HepG2 (cell line): Measurements from ENCODE around the gene NR0B1. TPM values are rescaled to one million over a fixed set of nuclear protein-coding genes. Genes with fewer than 3 reads are reported as not detected.

ENCODE experiments used
- ATAC-seq: fragments of 200-7000 bp; cut with Tn5 transposase; 3 replicates; pipeline ENCODE4 v1.9.1; 2020; ENCODE audit warnings: mild to moderate bottlenecking, moderate library complexity
- BruUV-seq: library from RNA; stranded (reverse); fragments of 400-500 nt; replicated peaks from 2 replicates; lab custom pipeline; 2021; lab: Mats Ljungman, UMichigan
- CTCF ChIA-PET: fragments of 300-600 bp; formaldehyde crosslinking; extraction: SDS; loops from one replicate; lab custom pipeline; 2021; ENCODE audit warnings: low total read pairs, inconsistent platforms, low intra/inter-chr PET ratio; lab: Yijun Ruan, JAX
- POLR2A ChIA-PET: fragments of 350-600 bp; sonication (Branson Sonifier 250); formaldehyde crosslinking; loops from one replicate; lab custom pipeline; 2020; ENCODE audit warnings: antibody characterized with exemption, inconsistent platforms; lab: Yijun Ruan, JAX
- DNase-seq: peaks from one replicate; pipeline ENCODE4 v3.0.0-alpha.2; 2015; ENCODE audit warnings: low spot score
- FAIRE-seq: peaks from 3 replicates; lab custom pipeline; 2011; peaks lifted over from hg19 to GRCh38; lab: Jason Lieb, UNC
- H2AFZ ChIP-seq: one replicate; pipeline ENCODE4 v1.6.1; 2011; ENCODE audit warnings: low read length, inconsistent platforms
- H3K27ac ChIP-seq: fragments of 300-600 bp; 3 replicates; pipeline ENCODE4 v1.8.0; 2011; ENCODE audit warnings: mixed run types, mild to moderate bottlenecking, mixed read lengths, low read length, inconsistent platforms; ENCODE audit not compliant: insufficient read depth; ENCODE audit errors: extremely low read length
- H3K27me3 ChIP-seq, 2 experiments: fragments of 200-600 bp in 1 of 2; 2 replicates in 1 of 2; 3 replicates in 1 of 2; pipeline versions ENCODE4 v1.6.0 to v1.8.0; 2011; ENCODE audit warnings: low read length in 2 of 2, mild to moderate bottlenecking in 2 of 2, moderate library complexity in 2 of 2, inconsistent platforms in 1 of 2; ENCODE audit not compliant: insufficient read depth in 2 of 2, control insufficient read depth in 1 of 2
- H3K36me3 ChIP-seq, 2 experiments: fragments of 200-600 bp in 1 of 2; replicated peaks in 1 of 2; 2 replicates in 1 of 2; 3 replicates in 1 of 2; pipeline versions ENCODE4 v1.5.1 to v1.8.0; 2011; ENCODE audit warnings: low read length in 2 of 2, inconsistent platforms in 1 of 2; ENCODE audit not compliant: insufficient read depth in 2 of 2, control insufficient read depth in 1 of 2
- H3K4me1 ChIP-seq: 2 replicates; pipeline ENCODE4 v1.5.1; 2012; ENCODE audit warnings: low read length, inconsistent platforms; ENCODE audit not compliant: insufficient read depth
- H3K4me2 ChIP-seq: 2 replicates; pipeline ENCODE4 v1.6.0; 2011; ENCODE audit warnings: low read depth, low read length, inconsistent platforms
- H3K4me3 ChIP-seq, 3 experiments: fragments of 200-600 bp in 1 of 3; sonication (generic), shearing (Covaris generic) in 1 of 3; replicated peaks in 1 of 3; 2 replicates each; pipeline ENCODE4 v1.5.1; 2011 to 2016; ENCODE audit warnings: low read length in 3 of 3, inconsistent platforms in 2 of 3, low read depth in 2 of 3, mild to moderate bottlenecking in 2 of 3, control low read depth in 1 of 3, mixed read lengths in 1 of 3; ENCODE audit not compliant: insufficient read depth in 1 of 3
- H3K79me2 ChIP-seq: one replicate; pipeline ENCODE4 v1.6.1; 2011; ENCODE audit warnings: low read length, inconsistent platforms; ENCODE audit not compliant: insufficient read depth
- H3K9ac ChIP-seq: 2 replicates; pipeline ENCODE4 v1.6.0; 2011; ENCODE audit warnings: mild to moderate bottlenecking, low read depth, low read length, inconsistent platforms; ENCODE audit not compliant: insufficient read depth
- H3K9me3 ChIP-seq: 2 replicates; pipeline ENCODE4 v1.5.1; 2012; ENCODE audit warnings: mild to moderate bottlenecking, low read length
- H4K20me1 ChIP-seq: 2 replicates; pipeline ENCODE4 v1.6.0; 2011; ENCODE audit warnings: inconsistent platforms, mild to moderate bottlenecking, low read length, moderate library complexity; ENCODE audit not compliant: insufficient read depth
- FOXA3 ChIP-seq: IDR thresholded peaks from 2 replicates; pipeline ENCODE4 v1.6.1; 2016; ENCODE audit warnings: missing genetic modification reagents, missing compliant biosample characterization
- HMG20B ChIP-seq: conservative IDR thresholded peaks from 2 replicates; pipeline ENCODE4 v1.6.1; 2016; ENCODE audit warnings: missing genetic modification reagents, missing compliant biosample characterization
- MBD4 ChIP-seq: IDR thresholded peaks from 2 replicates; pipeline ENCODE4 v1.6.1; 2012; ENCODE audit warnings: low read length, inconsistent platforms, borderline replicate concordance
- MIXL1 ChIP-seq: IDR thresholded peaks from 2 replicates; pipeline ENCODE4 v1.6.1; 2016
- PAWR ChIP-seq: sonication (generic); formaldehyde crosslinking; IDR thresholded peaks from 2 replicates; pipeline ENCODE4 v1.4.0; 2020; ENCODE audit warnings: missing genetic modification reagents, mild to moderate bottlenecking, borderline replicate concordance
- SMC3 ChIP-seq: IDR thresholded peaks from 2 replicates; pipeline ENCODE4 v1.6.1; 2011; ENCODE audit warnings: low read length, improper control_type of control experiment
- SMYD3 ChIP-seq: sonication (generic); formaldehyde crosslinking; IDR thresholded peaks from 2 replicates; pipeline ENCODE4 v1.8.1; 2023; ENCODE audit warnings: mild to moderate bottlenecking, missing genetic modification reagents
- SRSF9 ChIP-seq: fragments of 200-400 bp; formaldehyde crosslinking; IDR thresholded peaks from 2 replicates; pipeline ENCODE4 v1.6.1; 2018; ENCODE audit warnings: borderline replicate concordance, mild to moderate bottlenecking, low read depth, low read length; ENCODE audit not compliant: insufficient read depth, poor library complexity, severe bottlenecking
- STAG1 ChIP-seq: sonication (generic); formaldehyde crosslinking; IDR thresholded peaks from 2 replicates; pipeline ENCODE4 v1.4.0; 2020; ENCODE audit warnings: missing genetic modification reagents
- TEAD3 ChIP-seq: optimal IDR thresholded peaks from 2 replicates; pipeline ENCODE3; 2016; ENCODE audit warnings: borderline replicate concordance
- ZMAT3 ChIP-seq: sonication (generic); formaldehyde crosslinking; conservative IDR thresholded peaks from 2 replicates; pipeline ENCODE4 v1.7.0; 2021; ENCODE audit warnings: missing genetic modification reagents
- ZSCAN9 ChIP-seq: IDR thresholded peaks from 2 replicates; pipeline ENCODE4 v1.6.1; 2016; ENCODE audit warnings: borderline replicate concordance
- WGBS: methylation state at CpG from one replicate; pipeline ENCODE4 v1.1.6; 2017; ENCODE audit warnings: low lambda C conversion rate; 5-methylcytosine and 5-hydroxymethylcytosine counted together
- in situ Hi-C: cut with HindIII; loops from 2 replicates; pipeline ENCODE4 v1.10.0; 2017; ENCODE audit warnings: low pct_unique_long_range_greater_than_20kb; ENCODE audit not compliant: extremely low pct_ligation_motif_present
- intact Hi-C: fragments of 100-400 bp; cut with micrococcal nuclease; formaldehyde crosslinking; loops from one replicate; pipeline ENCODE4 v1.10.0; 2022; ENCODE audit not compliant: unreplicated experiment
- polyA plus RNA-seq, 8 experiments: library from polyadenylated mRNA; depleted of rRNA in 3 of 8; stranded (reverse) in 7 of 8; unstranded in 1 of 8; fragments of >200 nt; fragmentation: Illumina TruSeq in 4 of 8; extraction: Trizol in 4 of 8; gene quantifications; 2 replicates each; pipeline versions ENCODE4 v1.2.1 to v1.2.3, GENCODE V29; 2011 to 2016; ENCODE audit warnings: low read depth in 4 of 8, missing spikeins in 1 of 8, mixed read lengths in 1 of 8; ENCODE audit not compliant: insufficient read depth in 1 of 8
- total RNA-seq, 5 experiments: library from RNA; depleted of rRNA; stranded (reverse); fragments of >200 nt; fragmentation: Illumina TruSeq; extraction: Trizol; gene quantifications; 2 replicates each; pipeline ENCODE4 v1.2.3, GENCODE V29; 2016; ENCODE audit warnings: low read depth in 1 of 5
- TF ChIP-seq, protein P1 (sequence below): sonication (generic); formaldehyde crosslinking; IDR thresholded peaks from 2 replicates; pipeline ENCODE4 v1.5.0; 2020; ENCODE audit warnings: missing genetic modification reagents, mild to moderate bottlenecking, borderline replicate concordance

NR0B1 gene
- total and polyA plus RNA-seq, 2 of the 13 experiments (the other 11 are each of a cell fraction or from before 2014, with no cell fraction given) = not detected

GRCh38 chrX:30275498-30275897 lies 33.7 kb downstream of the NR0B1 start (continued):
- TF ChIP-seq HMG20B (no peak), TEAD3 (CRISPR knock-in tag) (no peak), SMYD3 (no peak), SMC3 (peak; percentile 52; the same call in 1 of the 2 replicates), MIXL1 (CRISPR knock-in tag) (no peak), ZSCAN9 (CRISPR knock-in tag) (no peak), STAG1 (CRISPR knock-in tag) (peak; percentile 50), ZMAT3 (CRISPR knock-in tag) (no peak), PAWR (no peak), FOXA3 (no peak), SRSF9 (no peak)
- TF ChIP-seq, protein P1, sequence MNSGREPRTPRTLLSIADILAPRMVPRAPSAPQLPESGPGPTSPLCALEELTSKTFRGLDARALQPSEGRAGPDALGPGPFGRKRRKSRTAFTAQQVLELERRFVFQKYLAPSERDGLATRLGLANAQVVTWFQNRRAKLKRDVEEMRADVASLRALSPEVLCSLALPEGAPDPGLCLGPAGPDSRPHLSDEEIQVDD = no peak

DNA sequence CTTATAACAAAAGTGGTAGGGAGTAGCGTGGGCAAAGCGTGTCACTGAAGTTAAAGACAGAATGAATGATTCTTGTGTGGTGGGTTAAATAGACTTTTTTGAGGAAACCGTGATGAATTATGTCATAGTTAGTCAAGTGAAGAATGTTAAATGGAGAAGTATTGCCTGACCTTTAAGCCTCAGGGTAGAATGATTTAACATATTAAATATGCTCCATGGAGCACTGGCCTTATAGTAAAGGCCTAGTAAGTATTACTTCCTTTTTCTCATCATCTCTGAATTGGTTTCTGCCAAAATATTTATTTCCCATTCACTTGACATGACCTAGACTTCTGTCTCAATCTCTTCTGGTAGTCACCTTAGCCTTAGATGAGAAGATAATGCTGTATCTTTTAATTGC lies 38.6 kb downstream of the NR0B1 start:
- Histone ChIP-seq H3K4me1 (no peaks in the 10 kb centered on the region), H3K79me2 (no peaks in the 10 kb centered on the region), H3K9ac (no peak overlapping the region), H2AFZ (no peak overlapping the region), H3K36me3 (no peaks in the 10 kb centered on the region), H4K20me1 (no peaks in the 10 kb centered on the region), H3K27ac (no peak overlapping the region), H3K4me3 (no peak overlapping the region), H3K4me2 (no peak overlapping the region), H3K27me3 (no peaks in the 10 kb centered on the region), H3K9me3 (no peaks in the 10 kb centered on the region)
- DNase-seq (no peak), FAIRE-seq (no peak), ATAC-seq (no peak)
- intact Hi-C loops = no loop called here
- in situ Hi-C loops = no loop called here
- TF ChIP-seq MBD4 = no peak
- no TSS peak for BruUV-seq
- CTCF ChIA-PET = no interaction called here
- WGBS = 0% methylated on average over 3 of the region's 3 CpGs
- POLR2A ChIA-PET = no interaction called here
